H1 (cell line): ENCODE results near the gene RGS2. TPM values are rescaled to one million over a fixed set of nuclear protein-coding genes. Genes with fewer than 3 reads are reported as not detected.

Source experiments
- RNF2 ChIP-seq: fragments of 200-900, 300-1000 bp; sonication (generic); IDR thresholded peaks from 2 replicates; pipeline ENCODE4 v1.7.1; 2016; ENCODE audit warnings: borderline replicate concordance, low read depth, mild to moderate bottlenecking, antibody characterized with exemption, low read length; ENCODE audit not compliant: poor library complexity, severe bottlenecking; ENCODE audit errors: missing control alignments
- SIN3A ChIP-seq, 2 experiments: IDR thresholded peaks in 1 of 2; conservative IDR thresholded peaks in 1 of 2; 2 replicates each; pipeline ENCODE4 v1.6.1; 2011 to 2012; ENCODE audit warnings: low read length in 2 of 2, improper control_type of control experiment in 1 of 2, low read depth in 1 of 2, mild to moderate bottlenecking in 1 of 2
- polyA plus RNA-seq, 7 experiments: library from polyadenylated mRNA; depleted of rRNA in 3 of 7; stranded (reverse) in 5 of 7; unstranded in 2 of 7; fragments of >200 nt in 5 of 7; fragments of 200-250 nt in 2 of 7; gene quantifications; 1 replicate in 5 of 7; 2 replicates in 1 of 7; 4 replicates in 1 of 7; pipeline versions ENCODE4 v1.2.1 to v1.2.3, GENCODE V29; 2011 to 2013; ENCODE audit warnings: missing spikeins in 2 of 7, mixed read lengths in 2 of 7
- total RNA-seq: library from RNA; stranded (reverse); fragmentation: NEBNext Ultra II Directional; extraction: Animal tissue kit (Norgen Biotek cat#: 25700); gene quantifications from 2 replicates; pipeline ENCODE4 v1.2.1, GENCODE V29; 2021

Gene RGS2
- total and polyA plus RNA-seq, 2 of the 8 experiments (the other 6 are each of a cell fraction or from before 2014, with no cell fraction given): 9.1 to 17.0 TPM

GRCh38 chr1:192849011-192849410, 40.2 kb downstream of the RGS2 start (continued):
- TF ChIP-seq RNF2 (no peak), SIN3A (conservative IDR thresholded peaks at IDR 0.05 in 1 of 2, IDR thresholded peaks at IDR 0.05 in 1 of 2; ENCODE audit: low read depth in 1 of 2, low read length in 2 of 2) (no peak)
